HG02798 (cell line): ENCODE results near the gene HSD17B1.

Experiments used
- ATAC-seq: cut with Tn5 transposase; IDR thresholded peaks from one replicate; pipeline ENCODE4 v1.9.1; 2021; ENCODE audit warnings: mild to moderate bottlenecking; ENCODE audit not compliant: unreplicated experiment, poor library complexity

Gene HSD17B1

GRCh38 chr17:42591411-42591810, 38.7 kb downstream of the HSD17B1 start:
- no peak for ATAC-seq

DNA sequence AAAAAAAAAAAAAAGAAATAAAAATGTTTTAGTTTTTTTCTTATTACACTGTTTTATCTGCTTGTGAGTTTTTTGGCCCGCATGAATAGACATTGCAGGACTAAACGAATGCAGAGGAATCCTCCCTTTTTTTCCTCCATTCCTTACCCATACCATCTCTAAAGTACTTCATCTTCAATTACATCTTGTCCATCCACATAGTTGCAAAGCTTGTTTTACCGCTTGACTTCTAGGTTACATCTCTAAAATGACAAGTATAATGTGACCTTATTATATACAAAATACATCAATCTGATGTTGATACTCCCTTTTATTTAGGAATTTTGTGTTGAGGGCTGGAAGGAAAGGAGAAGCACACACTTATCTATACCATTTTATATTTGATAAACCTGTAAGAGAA, 43.7 kb downstream of the HSD17B1 start:
- ATAC-seq = no peak

- no peak for ATAC-seq
These were observed 46.2 kb downstream of the HSD17B1 start for GRCh38 chr17:42598905-42599304.

- no peak for ATAC-seq
These were observed 50.6 kb downstream of the HSD17B1 start for GRCh38 chr17:42603318-42603717.
